ENCODE measurements around the gene IFNW1.

- no peak for TF ChIP-seq CTCF (IDR thresholded peaks at IDR 0.05; ENCODE audit: low read depth, low read length, poor library complexity, severe bottlenecking)
- TF ChIP-seq EZH2phosphoT487 (IDR thresholded peaks at IDR 0.05; ENCODE audit: borderline replicate concordance, low read length): no peak
These were observed 46.1 kb downstream of the IFNW1 start for GRCh38 chr9:21095561-21095960.
